ENCODE results near the gene CREB3L4. TPM values are rescaled to one million over a fixed set of nuclear protein-coding genes. Genes with fewer than 3 reads are reported as not detected.
"Not testable (repeated sequence)": the region's sequence is repeated elsewhere in the genome, so short reads cannot be mapped to it uniquely, and the experiment has no call there.

Gene CREB3L4
- total RNA-seq, 3 donors from 2014 or later (not counting 1 experiment from before 2014, with no cell fraction given) = 10.8 to 16.8 (median 10.9) TPM

DNA sequence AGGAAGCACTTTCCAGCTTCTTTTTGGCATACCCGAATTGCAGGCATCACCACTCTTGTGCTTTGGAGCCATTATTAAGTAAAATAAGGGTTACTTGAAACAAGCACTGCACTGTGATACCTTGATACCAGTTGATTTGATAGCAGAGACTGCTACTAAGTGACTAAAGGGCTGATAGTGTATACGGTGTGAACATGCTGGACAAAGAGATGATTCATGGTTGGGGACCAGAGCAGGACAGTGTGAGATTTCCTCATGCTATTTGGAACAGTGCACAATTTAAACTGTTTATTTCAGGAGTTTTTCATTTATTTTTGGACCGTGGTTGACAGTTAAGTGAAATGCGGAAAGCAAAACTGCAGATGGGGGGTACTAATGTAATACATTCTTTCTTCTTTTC lies 32.7 kb downstream of the CREB3L4 start:
- Mint-ChIP-seq H3K9me3 (no peaks in the 10 kb centered on the region), H3K4me3 (no peak overlapping the region), H3K27ac (no peak overlapping the region), H3K27me3 (ENCODE audit: low read depth in 2 of 2) (no peaks in the 10 kb centered on the region), H3K4me1 (peaks cover 2 to 4% of the 10 kb centered on the region in 2 donors), H3K36me3 (peaks cover 5% of the 10 kb centered on the region)
- DNase-seq = no peak
- H3K27ac ChIP-seq (ENCODE audit: low read length) = no peak overlapping the region
- no peaks in the 10 kb centered on the region for H3K4me1 ChIP-seq (ENCODE audit: control insufficient read depth, insufficient read depth, low read length)
- H3K27me3 ChIP-seq (ENCODE audit: control insufficient read depth, insufficient read depth, low read length) = no peaks in the 10 kb centered on the region
- H3K4me3 ChIP-seq (ENCODE audit: low read length) = no peak overlapping the region
- ATAC-seq = no peak
- H3K9me3 ChIP-seq (ENCODE audit: control insufficient read depth, insufficient read depth, low read length) = no peaks in the 10 kb centered on the region
- H3K36me3 ChIP-seq (ENCODE audit: control insufficient read depth, insufficient read depth, low read length) = peaks cover 4% of the 10 kb centered on the region
- TF ChIP-seq, protein P1, sequence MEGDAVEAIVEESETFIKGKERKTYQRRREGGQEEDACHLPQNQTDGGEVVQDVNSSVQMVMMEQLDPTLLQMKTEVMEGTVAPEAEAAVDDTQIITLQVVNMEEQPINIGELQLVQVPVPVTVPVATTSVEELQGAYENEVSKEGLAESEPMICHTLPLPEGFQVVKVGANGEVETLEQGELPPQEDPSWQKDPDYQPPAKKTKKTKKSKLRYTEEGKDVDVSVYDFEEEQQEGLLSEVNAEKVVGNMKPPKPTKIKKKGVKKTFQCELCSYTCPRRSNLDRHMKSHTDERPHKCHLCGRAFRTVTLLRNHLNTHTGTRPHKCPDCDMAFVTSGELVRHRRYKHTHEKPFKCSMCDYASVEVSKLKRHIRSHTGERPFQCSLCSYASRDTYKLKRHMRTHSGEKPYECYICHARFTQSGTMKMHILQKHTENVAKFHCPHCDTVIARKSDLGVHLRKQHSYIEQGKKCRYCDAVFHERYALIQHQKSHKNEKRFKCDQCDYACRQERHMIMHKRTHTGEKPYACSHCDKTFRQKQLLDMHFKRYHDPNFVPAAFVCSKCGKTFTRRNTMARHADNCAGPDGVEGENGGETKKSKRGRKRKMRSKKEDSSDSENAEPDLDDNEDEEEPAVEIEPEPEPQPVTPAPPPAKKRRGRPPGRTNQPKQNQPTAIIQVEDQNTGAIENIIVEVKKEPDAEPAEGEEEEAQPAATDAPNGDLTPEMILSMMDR (IDR thresholded peaks at IDR 0.05) = no peak
- intact Hi-C loops (cut with micrococcal nuclease) = no loop called here
- WGBS (ENCODE audit: insufficient coverage) = 90% methylated on average over 2 of the region's 4 CpGs

DNA sequence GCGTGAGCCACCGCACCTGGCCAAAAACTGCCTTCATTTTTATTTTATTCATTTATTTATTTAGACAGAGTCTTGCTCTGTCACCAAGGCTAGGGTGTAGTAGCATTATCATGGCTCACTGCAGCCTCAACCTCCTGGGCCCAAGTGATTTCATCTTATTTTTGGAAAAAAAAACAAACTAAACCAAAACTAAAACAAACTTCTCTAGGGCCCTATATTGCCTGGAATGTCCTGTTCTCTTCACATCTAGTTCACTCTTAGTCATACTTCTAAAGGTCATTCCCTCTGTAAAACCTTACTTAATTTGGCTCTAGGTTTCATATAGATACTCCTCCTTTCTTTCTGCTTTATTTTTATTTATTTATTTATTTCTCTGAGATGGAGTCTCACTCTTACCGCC lies 38.4 kb downstream of the CREB3L4 start:
- Mint-ChIP-seq H3K9me3 (no peaks in the 10 kb centered on the region), H3K27ac (no peak overlapping the region), H3K36me3 (no peaks in the 10 kb centered on the region)

DNA sequence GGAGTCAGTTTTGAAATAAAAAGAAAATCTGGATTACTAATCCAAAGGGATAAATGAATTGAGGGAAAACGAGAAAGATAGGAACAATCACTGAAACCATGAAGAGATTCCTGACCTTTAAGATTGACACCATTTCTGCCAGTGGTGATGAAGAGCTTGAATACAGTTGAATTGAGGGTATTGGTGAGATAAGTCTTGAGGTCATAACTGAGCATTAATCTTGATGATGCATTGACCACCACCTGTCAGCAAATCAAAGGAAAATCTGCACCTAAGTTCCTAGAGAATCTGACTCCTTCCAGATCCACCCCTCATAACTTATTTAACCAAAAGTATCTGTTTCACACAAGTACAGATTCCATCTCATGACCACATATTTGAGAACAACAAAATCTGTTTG lies 44.4 kb downstream of the CREB3L4 start:
- Mint-ChIP-seq H3K27ac (no peak overlapping the region), H3K4me3 (no peak overlapping the region), H3K9me3 (no peaks in the 10 kb centered on the region), H3K36me3 (no peaks in the 10 kb centered on the region), H3K27me3 (ENCODE audit: low read depth in 2 of 2) (no peaks in the 10 kb centered on the region), H3K4me1 (no peaks in the 10 kb centered on the region)
- H3K27ac ChIP-seq (ENCODE audit: low read length) = no peak overlapping the region
- no peaks in the 10 kb centered on the region for H3K9me3 ChIP-seq (ENCODE audit: control insufficient read depth, insufficient read depth, low read length)
- no peak for ATAC-seq
- no peaks in the 10 kb centered on the region for H3K36me3 ChIP-seq (ENCODE audit: control insufficient read depth, insufficient read depth, low read length)
- H3K4me1 ChIP-seq (ENCODE audit: control insufficient read depth, insufficient read depth, low read length) = no peaks in the 10 kb centered on the region
- intact Hi-C loops (cut with micrococcal nuclease) = no loop called here
- H3K4me3 ChIP-seq (ENCODE audit: low read length) = no peak overlapping the region
- 100% methylated on average over 1 of the region's 1 CpG for WGBS (ENCODE audit: insufficient coverage)
- no peak for DNase-seq
- TF ChIP-seq, protein P1 (IDR thresholded peaks at IDR 0.05) = no peak
- no peaks in the 10 kb centered on the region for H3K27me3 ChIP-seq (ENCODE audit: control insufficient read depth, insufficient read depth, low read length)

More for the DNA sequence above, 38.4 kb downstream of the CREB3L4 start:
- Histone ChIP-seq H3K4me1 (ENCODE audit: control insufficient read depth, insufficient read depth, low read length) (no peaks in the 10 kb centered on the region), H3K27ac (ENCODE audit: low read length) (no peak overlapping the region), H3K4me3 (ENCODE audit: low read length) (no peak overlapping the region), H3K27me3 (ENCODE audit: control insufficient read depth, insufficient read depth, low read length) (no peaks in the 10 kb centered on the region), H3K36me3 (ENCODE audit: control insufficient read depth, insufficient read depth, low read length) (no peaks in the 10 kb centered on the region), H3K9me3 (ENCODE audit: control insufficient read depth, insufficient read depth, low read length) (no peaks in the 10 kb centered on the region)
- TF ChIP-seq, protein P1 (IDR thresholded peaks at IDR 0.05) = no peak
- DNase-seq = no peak
- intact Hi-C loops (cut with micrococcal nuclease) = no loop called here
- Mint-ChIP-seq H3K4me1 (no peaks in the 10 kb centered on the region), H3K4me3 (no peak overlapping the region), H3K27me3 (ENCODE audit: low read depth in 2 of 2) (no peaks in the 10 kb centered on the region)
- ATAC-seq = no peak
- WGBS (ENCODE audit: insufficient coverage) = 100% methylated on average over 3 of the region's 3 CpGs

DNA sequence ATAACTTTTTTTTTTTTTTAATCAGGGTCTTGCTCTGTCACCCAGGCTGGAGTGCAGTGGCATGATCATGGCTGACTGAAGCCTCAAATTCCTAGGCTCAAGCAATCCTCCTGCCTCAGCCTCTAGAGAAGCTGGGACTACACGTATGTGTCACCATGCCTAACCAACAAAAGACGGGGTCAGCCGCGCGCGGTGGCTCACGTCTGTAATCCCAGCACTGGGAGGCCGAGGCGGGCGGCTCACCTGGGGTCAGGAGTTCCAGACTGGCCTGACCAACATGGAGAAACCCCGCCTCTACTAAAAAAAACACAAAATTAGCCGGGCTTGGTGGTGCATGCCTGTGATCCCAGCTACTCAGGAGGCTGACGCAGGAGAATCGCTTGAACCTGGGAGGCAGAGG lies 44.8 kb downstream of the CREB3L4 start:
- intact Hi-C loops (cut with micrococcal nuclease); H3K4me1 ChIP-seq (ENCODE audit: control insufficient read depth, insufficient read depth, low read length); H3K4me3 ChIP-seq (ENCODE audit: low read length); H3K36me3 Mint-ChIP-seq; H3K36me3 ChIP-seq (ENCODE audit: control insufficient read depth, insufficient read depth, low read length); DNase-seq; H3K27ac ChIP-seq (ENCODE audit: low read length); ATAC-seq; H3K4me1 Mint-ChIP-seq; H3K27ac Mint-ChIP-seq; H3K9me3 ChIP-seq (ENCODE audit: control insufficient read depth, insufficient read depth, low read length); H3K9me3 Mint-ChIP-seq; H3K27me3 ChIP-seq (ENCODE audit: control insufficient read depth, insufficient read depth, low read length); H3K4me3 Mint-ChIP-seq; H3K27me3 Mint-ChIP-seq (ENCODE audit: low read depth in 2 of 2): not testable (repeated sequence)
- WGBS (ENCODE audit: insufficient coverage) = 91% methylated on average over 14 of the region's 14 CpGs

All from natural killer cell (primary cell).